Medulla oblongata (tissue), 1 donor: ENCODE data around the gene LAMB4.

Source experiments
- DNase-seq: peaks from one replicate; pipeline ENCODE4 v3.0.0-alpha.2; 2015; ENCODE audit errors: extremely low spot score

LAMB4 gene

GRCh38 chr7:108078691-108079090, 51.5 kb downstream of the LAMB4 start:
- no peak for DNase-seq

- no peak for DNase-seq
Measured at GRCh38 chr7:108078211-108078673, 51.9 kb downstream of the LAMB4 start.

GRCh38 chr7:108077709-108078108, 52.5 kb downstream of the LAMB4 start:
- no peak for DNase-seq

GRCh38 chr7:108076156-108076555, 54.0 kb downstream of the LAMB4 start:
- DNase-seq: no peak

GRCh38 chr7:108073305-108074070, 56.7 kb downstream of the LAMB4 start:
- DNase-seq: no peak

GRCh38 chr7:108072739-108073138, 57.4 kb downstream of the LAMB4 start:
- DNase-seq: no peak

- DNase-seq: no peak
Measured at GRCh38 chr7:108072116-108072515, 58.0 kb downstream of the LAMB4 start.

GRCh38 chr7:108071551-108071950, 58.6 kb downstream of the LAMB4 start:
- DNase-seq: no peak

- DNase-seq: no peak
Measured at GRCh38 chr7:108069646-108070045, 60.5 kb downstream of the LAMB4 start.

GRCh38 chr7:108067844-108068243, 62.3 kb downstream of the LAMB4 start:
- no peak for DNase-seq

- no peak for DNase-seq
Measured at GRCh38 chr7:108066486-108066885, 63.7 kb downstream of the LAMB4 start.

GRCh38 chr7:108063520-108063933, 66.6 kb downstream of the LAMB4 start:
- DNase-seq: no peak

- DNase-seq: no peak
Measured at GRCh38 chr7:108062250-108063014, 67.7 kb downstream of the LAMB4 start.

- DNase-seq: no peak
Measured at GRCh38 chr7:108059526-108059925, 70.6 kb downstream of the LAMB4 start.

GRCh38 chr7:108057951-108058481, 72.1 kb downstream of the LAMB4 start:
- no peak for DNase-seq

- DNase-seq: no peak
Measured at GRCh38 chr7:108055611-108056021, 74.5 kb downstream of the LAMB4 start.

- DNase-seq: no peak
Measured at GRCh38 chr7:108054537-108054936, 75.6 kb downstream of the LAMB4 start.

- DNase-seq: no peak
Measured at GRCh38 chr7:108053250-108053649, 76.9 kb downstream of the LAMB4 start.

- no peak for DNase-seq
Measured at GRCh38 chr7:108051454-108051853, 78.7 kb downstream of the LAMB4 start.

GRCh38 chr7:108049962-108050361, 80.2 kb downstream of the LAMB4 start:
- DNase-seq: no peak

GRCh38 chr7:108048422-108048821, 81.7 kb downstream of the LAMB4 start:
- DNase-seq: no peak

- DNase-seq: no peak
Measured at GRCh38 chr7:108046952-108047506, 83.1 kb downstream of the LAMB4 start.
